Transverse colon (tissue), 4 donors: Measurements from ENCODE around the gene NFIA.

Experiments used
- POLR2A ChIP-seq: fragments of 450-650 bp; IDR thresholded peaks from one replicate; pipeline ENCODE4 v1.6.1; 2016; ENCODE audit warnings: antibody characterized with exemption, mild to moderate bottlenecking, moderate library complexity
- POLR2AphosphoS5 ChIP-seq, 3 donors: sonication (generic); formaldehyde crosslinking; IDR thresholded peaks; one replicate each; pipeline ENCODE4 v1.6.1; 2016; ENCODE audit warnings: antibody characterized with exemption in 3 of 3
- TF ChIP-seq, protein P1 (sequence below), 5 experiments: fragments of 200-600 bp in 3 of 5; fragments of 450-650 bp in 2 of 5; sonication (generic) in 3 of 5; IDR thresholded peaks; 1 replicate in 2 of 5; 2 replicates in 3 of 5; pipeline ENCODE4 v1.5.1; 2016 to 2017; ENCODE audit warnings: antibody characterized with exemption in 5 of 5, inconsistent platforms in 3 of 5, mild to moderate bottlenecking in 2 of 5, moderate library complexity in 1 of 5

DNA sequence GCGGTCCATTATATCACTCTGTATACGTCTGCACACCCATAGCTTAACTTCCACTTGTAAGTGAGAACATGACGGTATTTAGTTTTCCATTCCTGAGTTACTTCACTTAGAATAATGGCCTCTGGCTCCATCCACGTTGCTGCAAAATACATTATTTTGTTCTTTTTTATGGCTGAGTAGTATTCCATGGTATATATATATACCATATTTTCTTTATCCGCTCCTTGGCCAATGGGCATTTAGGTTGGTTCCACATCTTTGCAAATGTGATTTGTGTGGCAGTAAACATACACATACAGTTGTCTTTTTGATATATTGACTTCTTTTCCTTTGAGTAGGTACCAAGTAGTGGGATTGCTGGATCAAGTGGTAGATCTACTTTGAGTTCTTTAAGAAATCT lies 245.1 kb downstream of the NFIA start:
- TF ChIP-seq, protein P1, sequence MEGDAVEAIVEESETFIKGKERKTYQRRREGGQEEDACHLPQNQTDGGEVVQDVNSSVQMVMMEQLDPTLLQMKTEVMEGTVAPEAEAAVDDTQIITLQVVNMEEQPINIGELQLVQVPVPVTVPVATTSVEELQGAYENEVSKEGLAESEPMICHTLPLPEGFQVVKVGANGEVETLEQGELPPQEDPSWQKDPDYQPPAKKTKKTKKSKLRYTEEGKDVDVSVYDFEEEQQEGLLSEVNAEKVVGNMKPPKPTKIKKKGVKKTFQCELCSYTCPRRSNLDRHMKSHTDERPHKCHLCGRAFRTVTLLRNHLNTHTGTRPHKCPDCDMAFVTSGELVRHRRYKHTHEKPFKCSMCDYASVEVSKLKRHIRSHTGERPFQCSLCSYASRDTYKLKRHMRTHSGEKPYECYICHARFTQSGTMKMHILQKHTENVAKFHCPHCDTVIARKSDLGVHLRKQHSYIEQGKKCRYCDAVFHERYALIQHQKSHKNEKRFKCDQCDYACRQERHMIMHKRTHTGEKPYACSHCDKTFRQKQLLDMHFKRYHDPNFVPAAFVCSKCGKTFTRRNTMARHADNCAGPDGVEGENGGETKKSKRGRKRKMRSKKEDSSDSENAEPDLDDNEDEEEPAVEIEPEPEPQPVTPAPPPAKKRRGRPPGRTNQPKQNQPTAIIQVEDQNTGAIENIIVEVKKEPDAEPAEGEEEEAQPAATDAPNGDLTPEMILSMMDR (IDR thresholded peaks at IDR 0.05) = no peak
- TF ChIP-seq POLR2A (no peak), POLR2AphosphoS5 (IDR thresholded peaks at IDR 0.05) (no peak)
